Left lung (tissue), 10 donors: ENCODE measurements around the gene PCSK2. TPM values are rescaled to one million over a fixed set of nuclear protein-coding genes. Genes with fewer than 3 reads are reported as not detected.

ENCODE experiments used
- ATAC-seq: fragments of 200-7000 bp; cut with Tn5 transposase; one replicate; pipeline ENCODE4 v1.9.1; 2020; ENCODE audit warnings: moderate library complexity
- DNase-seq, 4 donors: peaks; one replicate each; pipeline ENCODE4 v3.0.0-alpha.2; 2013 to 2020
- H3K27ac ChIP-seq, 2 donors: fragments of 200-600 bp; sonication (generic) in 1 of 2; one replicate each; pipeline versions ENCODE4 v1.5.0 to v1.8.0; 2020 to 2021
- H3K27me3 ChIP-seq, 2 donors: fragments of 200-600 bp; sonication (generic) in 1 of 2; one replicate each; pipeline versions ENCODE4 v1.5.0 to v1.8.0; 2020 to 2021
- H3K36me3 ChIP-seq, 2 donors: fragments of 200-600 bp; sonication (generic) in 1 of 2; one replicate each; pipeline versions ENCODE4 v1.5.0 to v1.8.0; 2020 to 2021
- H3K4me1 ChIP-seq, 2 donors: fragments of 200-600 bp; one replicate each; pipeline ENCODE4 v1.8.0; 2021
- H3K4me3 ChIP-seq, 2 donors: fragments of 200-600 bp; sonication (generic) in 1 of 2; one replicate each; pipeline versions ENCODE4 v1.5.0 to v1.8.0; 2020 to 2021; ENCODE audit warnings: mild to moderate bottlenecking in 1 of 2
- H3K9me3 ChIP-seq, 2 donors: fragments of 200-600 bp; sonication (generic) in 1 of 2; one replicate each; pipeline versions ENCODE4 v1.5.0 to v1.8.0; 2020 to 2021
- intact Hi-C, 2 donors: fragments of 100-400 bp; cut with DNase I; formaldehyde crosslinking; loops; one replicate each; pipeline versions ENCODE4 v1.11.2 to v1.14.2; 2022
- polyA plus RNA-seq, 6 donors: library from polyadenylated mRNA; unstranded; fragments of 120-200 nt; gene quantifications; one replicate each; pipeline ENCODE4 v1.2.1, GENCODE V29; 2013; ENCODE audit not compliant: insufficient read length in 6 of 6
- total RNA-seq, 2 donors: library from RNA; stranded (reverse); fragmentation: NEBNext Ultra II Directional; extraction: Animal tissue kit (Norgen Biotek cat#: 25700); gene quantifications; one replicate each; pipeline ENCODE4 v1.2.1, GENCODE V29; 2021
- TF ChIP-seq, protein P1 (sequence below), 2 donors: fragments of 200-600 bp; sonication (generic) in 1 of 2; IDR thresholded peaks; one replicate each; pipeline versions ENCODE4 v1.5.0 to v1.8.0; 2021; ENCODE audit warnings: antibody characterized with exemption in 2 of 2
- donor health status: DM: no; HTN: yes; CAD: no.
- donor health status: DM: no; HTN: no; CAD: no.

Gene PCSK2
- total and polyA plus RNA-seq, 8 donors, result 0.32 to 33.4 (median 0.65) TPM

DNA sequence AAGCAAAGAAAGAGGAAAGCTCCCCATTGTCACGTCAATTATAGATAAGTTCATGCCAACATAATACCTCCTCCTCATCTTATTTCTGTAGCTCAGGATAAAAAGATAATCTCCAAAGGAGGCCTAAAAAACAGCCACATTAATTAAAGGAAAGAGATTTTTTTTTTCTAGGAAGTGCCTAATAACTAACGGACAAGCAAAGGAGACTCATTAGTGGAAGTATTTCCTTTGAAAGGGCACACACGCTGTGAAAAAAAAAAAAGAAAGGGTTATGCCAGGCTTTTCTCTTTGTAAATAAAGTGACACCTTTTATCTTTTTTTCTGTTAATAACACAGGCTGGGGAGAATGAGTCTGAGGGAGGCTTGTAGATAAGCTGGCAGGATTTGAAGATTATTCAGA lies 55.7 kb downstream of the PCSK2 start:
- ATAC-seq (no peak), DNase-seq (no peak)
- intact Hi-C loops, result no loop called here

DNA sequence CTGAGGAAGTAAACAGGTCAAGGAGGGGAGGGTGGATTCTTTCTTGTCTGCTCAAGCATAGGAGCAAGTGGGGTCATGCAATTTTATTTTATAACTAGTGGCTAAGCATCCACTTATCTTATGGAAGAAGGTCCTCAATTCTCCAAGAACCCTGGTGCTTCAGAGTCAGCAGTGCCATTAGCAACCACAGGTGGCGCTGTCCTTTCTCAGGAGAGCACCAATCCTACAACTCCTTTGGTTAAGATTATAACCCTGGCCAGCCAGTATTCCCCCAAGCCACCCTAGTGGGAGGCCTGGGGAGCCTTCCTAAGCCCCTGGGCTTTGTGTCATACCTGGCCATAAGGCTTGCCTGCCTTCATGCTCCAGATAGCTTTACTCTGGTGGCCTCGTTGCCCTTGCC lies 60.7 kb downstream of the PCSK2 start:
- TF ChIP-seq, protein P1, sequence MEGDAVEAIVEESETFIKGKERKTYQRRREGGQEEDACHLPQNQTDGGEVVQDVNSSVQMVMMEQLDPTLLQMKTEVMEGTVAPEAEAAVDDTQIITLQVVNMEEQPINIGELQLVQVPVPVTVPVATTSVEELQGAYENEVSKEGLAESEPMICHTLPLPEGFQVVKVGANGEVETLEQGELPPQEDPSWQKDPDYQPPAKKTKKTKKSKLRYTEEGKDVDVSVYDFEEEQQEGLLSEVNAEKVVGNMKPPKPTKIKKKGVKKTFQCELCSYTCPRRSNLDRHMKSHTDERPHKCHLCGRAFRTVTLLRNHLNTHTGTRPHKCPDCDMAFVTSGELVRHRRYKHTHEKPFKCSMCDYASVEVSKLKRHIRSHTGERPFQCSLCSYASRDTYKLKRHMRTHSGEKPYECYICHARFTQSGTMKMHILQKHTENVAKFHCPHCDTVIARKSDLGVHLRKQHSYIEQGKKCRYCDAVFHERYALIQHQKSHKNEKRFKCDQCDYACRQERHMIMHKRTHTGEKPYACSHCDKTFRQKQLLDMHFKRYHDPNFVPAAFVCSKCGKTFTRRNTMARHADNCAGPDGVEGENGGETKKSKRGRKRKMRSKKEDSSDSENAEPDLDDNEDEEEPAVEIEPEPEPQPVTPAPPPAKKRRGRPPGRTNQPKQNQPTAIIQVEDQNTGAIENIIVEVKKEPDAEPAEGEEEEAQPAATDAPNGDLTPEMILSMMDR (IDR thresholded peaks at IDR 0.05), result no peak
- Histone ChIP-seq H3K4me1 (no peaks in the 10 kb centered on the region), H3K4me3 (no peak overlapping the region), H3K27me3 (no peaks in the 10 kb centered on the region), H3K27ac (no peak overlapping the region), H3K36me3 (no peaks in the 10 kb centered on the region), H3K9me3 (no peaks in the 10 kb centered on the region)
- no peak for DNase-seq
- no peak for ATAC-seq
- intact Hi-C loops, result no loop called here

More for the DNA sequence above, 55.7 kb downstream of the PCSK2 start:
- Histone ChIP-seq H3K4me3 (no peak overlapping the region), H3K4me1 (no peaks in the 10 kb centered on the region), H3K27ac (no peak overlapping the region), H3K36me3 (no peaks in the 10 kb centered on the region), H3K27me3 (no peaks in the 10 kb centered on the region), H3K9me3 (peaks cover 0 to 3% of the 10 kb centered on the region in 2 donors)
- TF ChIP-seq, protein P1 (IDR thresholded peaks at IDR 0.05), result no peak

DNA sequence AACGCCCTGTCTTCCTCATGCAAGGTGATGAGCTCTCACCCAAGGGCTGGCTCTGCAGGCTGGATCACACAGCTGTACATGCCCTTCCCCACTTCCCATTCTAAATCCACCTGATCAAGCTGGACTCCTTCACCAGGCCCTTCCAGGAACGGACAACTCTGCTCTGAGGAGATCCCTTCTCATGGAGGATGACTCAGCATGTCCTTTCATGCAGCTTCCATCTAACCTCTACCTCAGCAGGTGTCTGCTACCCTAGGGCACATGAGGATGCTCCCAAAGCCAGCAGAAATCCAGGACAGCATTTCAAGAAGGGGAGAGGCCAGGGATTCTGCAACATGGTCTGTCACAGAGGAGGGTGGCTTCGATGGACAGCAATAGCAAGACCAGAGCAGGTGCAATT lies 61.2 kb downstream of the PCSK2 start:
- H3K4me3 ChIP-seq, result no peak overlapping the region
- no peak for ATAC-seq
- H3K9me3 ChIP-seq, result no peaks in the 10 kb centered on the region
- no peak overlapping the region for H3K27ac ChIP-seq
- no peaks in the 10 kb centered on the region for H3K27me3 ChIP-seq
- H3K36me3 ChIP-seq, result no peaks in the 10 kb centered on the region
- intact Hi-C loops, result no loop called here
- no peaks in the 10 kb centered on the region for H3K4me1 ChIP-seq
- TF ChIP-seq, protein P1 (IDR thresholded peaks at IDR 0.05), result no peak
- no peak for DNase-seq

DNA sequence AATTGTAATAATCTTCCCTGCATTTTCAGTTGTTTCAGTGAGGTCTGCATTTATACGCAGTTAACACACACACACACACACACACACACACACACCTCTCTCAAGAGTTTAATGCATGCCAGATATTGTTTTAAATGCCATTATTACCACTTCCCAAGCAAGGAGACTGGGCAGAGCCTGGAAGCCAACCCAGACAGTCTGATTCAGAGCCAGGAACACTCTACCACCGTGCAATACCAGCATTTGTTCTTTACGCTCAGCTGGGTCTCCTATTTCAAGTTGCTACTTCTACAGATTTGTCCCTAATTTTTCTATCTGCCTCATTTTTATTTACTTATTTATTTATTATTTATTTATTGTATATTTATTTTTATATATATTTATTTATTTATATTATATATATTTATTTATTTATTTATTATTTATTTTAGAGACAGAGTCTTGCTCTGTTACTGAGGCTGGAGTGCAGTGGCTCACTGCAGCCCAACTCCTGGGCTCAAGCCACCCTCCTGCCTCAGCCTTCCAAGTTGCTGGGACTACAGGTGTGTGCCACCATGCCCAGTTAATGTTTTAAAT lies 68.4 kb downstream of the PCSK2 start:
- intact Hi-C loops, result no loop called here
- Histone ChIP-seq H3K27me3 (no peaks in the 10 kb centered on the region), H3K9me3 (no peaks in the 10 kb centered on the region), H3K27ac (no peak overlapping the region), H3K4me1 (no peaks in the 10 kb centered on the region), H3K4me3 (no peak overlapping the region), H3K36me3 (no peaks in the 10 kb centered on the region)
- TF ChIP-seq, protein P1 (IDR thresholded peaks at IDR 0.05), result no peak
- no peak for ATAC-seq
- no peak for DNase-seq

DNA sequence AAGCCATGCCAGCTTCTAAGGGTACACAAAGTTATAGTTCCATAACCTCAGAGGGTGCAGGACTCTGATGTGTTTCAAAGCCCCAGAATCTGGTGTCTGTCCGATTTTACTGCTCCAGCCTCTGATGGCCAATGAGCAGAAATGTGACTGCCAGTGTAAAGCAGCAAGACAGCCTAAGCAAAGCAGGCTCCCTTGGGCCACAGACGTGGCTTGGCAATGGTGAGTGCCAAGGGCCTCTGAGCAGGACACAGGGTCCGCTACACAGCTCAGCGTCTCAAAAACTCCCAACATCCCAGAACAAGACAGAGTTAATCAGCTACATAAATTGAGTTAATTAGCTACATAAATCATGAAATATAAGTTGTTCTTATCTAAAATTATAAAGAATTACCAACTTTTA lies 69.2 kb downstream of the PCSK2 start:
- no peak overlapping the region for H3K27ac ChIP-seq
- intact Hi-C loops, result no loop called here
- no peaks in the 10 kb centered on the region for H3K9me3 ChIP-seq
- DNase-seq (no peak), ATAC-seq (no peak)
- TF ChIP-seq, protein P1 (IDR thresholded peaks at IDR 0.05), result no peak
- H3K4me1 ChIP-seq, result no peaks in the 10 kb centered on the region
- H3K36me3 ChIP-seq, result no peaks in the 10 kb centered on the region
- no peak overlapping the region for H3K4me3 ChIP-seq
- H3K27me3 ChIP-seq, result no peaks in the 10 kb centered on the region
